ENCODE measurements around the gene UPF2.

DNA sequence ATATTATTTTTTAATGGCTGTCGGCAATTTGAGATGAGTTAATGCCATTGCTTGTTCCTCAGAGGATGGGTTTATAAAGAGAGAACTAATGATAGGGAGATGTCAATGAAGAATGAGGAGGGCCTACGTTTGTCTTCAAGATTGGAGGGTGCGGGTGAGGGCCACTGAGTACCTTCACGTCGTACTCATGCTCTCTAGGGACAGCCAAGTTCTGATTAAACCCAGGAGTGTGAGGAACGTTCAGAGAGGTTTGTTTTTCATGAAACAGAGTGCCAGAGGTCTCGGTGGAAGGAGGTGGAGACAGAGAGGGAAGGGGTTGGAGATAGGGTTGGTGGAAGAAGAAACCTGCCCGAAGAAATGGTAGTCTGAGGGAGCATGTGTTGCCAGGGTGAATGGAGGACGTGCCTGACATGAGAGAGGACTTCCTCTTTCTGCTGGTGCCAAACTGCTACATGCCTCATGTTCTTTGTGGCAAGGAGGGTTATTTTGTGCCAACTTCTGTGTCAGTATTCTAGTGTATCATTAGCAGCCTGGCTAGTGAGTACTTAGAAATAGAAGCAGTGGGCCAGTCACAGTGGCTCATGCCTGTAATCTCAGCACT is 35.1 kb upstream of the UPF2 start:
- TF ChIP-seq, protein P1, sequence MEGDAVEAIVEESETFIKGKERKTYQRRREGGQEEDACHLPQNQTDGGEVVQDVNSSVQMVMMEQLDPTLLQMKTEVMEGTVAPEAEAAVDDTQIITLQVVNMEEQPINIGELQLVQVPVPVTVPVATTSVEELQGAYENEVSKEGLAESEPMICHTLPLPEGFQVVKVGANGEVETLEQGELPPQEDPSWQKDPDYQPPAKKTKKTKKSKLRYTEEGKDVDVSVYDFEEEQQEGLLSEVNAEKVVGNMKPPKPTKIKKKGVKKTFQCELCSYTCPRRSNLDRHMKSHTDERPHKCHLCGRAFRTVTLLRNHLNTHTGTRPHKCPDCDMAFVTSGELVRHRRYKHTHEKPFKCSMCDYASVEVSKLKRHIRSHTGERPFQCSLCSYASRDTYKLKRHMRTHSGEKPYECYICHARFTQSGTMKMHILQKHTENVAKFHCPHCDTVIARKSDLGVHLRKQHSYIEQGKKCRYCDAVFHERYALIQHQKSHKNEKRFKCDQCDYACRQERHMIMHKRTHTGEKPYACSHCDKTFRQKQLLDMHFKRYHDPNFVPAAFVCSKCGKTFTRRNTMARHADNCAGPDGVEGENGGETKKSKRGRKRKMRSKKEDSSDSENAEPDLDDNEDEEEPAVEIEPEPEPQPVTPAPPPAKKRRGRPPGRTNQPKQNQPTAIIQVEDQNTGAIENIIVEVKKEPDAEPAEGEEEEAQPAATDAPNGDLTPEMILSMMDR (IDR thresholded peaks at IDR 0.05) = no peak
- no peak for TF ChIP-seq POLR2A (IDR thresholded peaks at IDR 0.05)

All from adrenal gland (tissue), 5 donors.